HepG2 (cell line): Measurements from ENCODE around the gene PSMC1.

ENCODE experiments used
- CHD4 ChIP-seq: fragments of 200-600 bp; sonication (generic); IDR thresholded peaks from 2 replicates; pipeline ENCODE4 v1.7.0; 2017; ENCODE audit warnings: mild to moderate bottlenecking, low read length, borderline replicate concordance
- CTCF ChIP-seq: sonication (generic); formaldehyde crosslinking; IDR thresholded peaks from 2 replicates; pipeline ENCODE4 v1.5.0; 2020; ENCODE audit warnings: mild to moderate bottlenecking, missing genetic modification reagents, moderate library complexity
- SUZ12 ChIP-seq: fragments of 150-350 bp; IDR thresholded peaks from 2 replicates; pipeline ENCODE4 v1.6.1; 2014; ENCODE audit warnings: low read depth, low read length
- XBP1 ChIP-seq: sonication (generic); formaldehyde crosslinking; IDR thresholded peaks from 2 replicates; pipeline ENCODE4 v1.5.0; 2020; ENCODE audit warnings: missing genetic modification reagents
- ZNF816 ChIP-seq: sonication (generic); formaldehyde crosslinking; IDR thresholded peaks from 2 replicates; pipeline ENCODE4 v1.8.0; 2022; ENCODE audit warnings: missing genetic modification reagents, mild to moderate bottlenecking, borderline replicate concordance

GRCh38 chr14:90239139-90239538 lies 17.2 kb upstream of the PSMC1 start:
- TF ChIP-seq ZNF816 (CRISPR knock-in tag) (no peak), SUZ12 (no peak), CTCF (CRISPR knock-in tag) (no peak), CHD4 (no peak), XBP1 (CRISPR knock-in tag) (no peak)
